Right lung (tissue), 5 donors: ENCODE results near the gene LAPTM5. TPM values are rescaled to one million over a fixed set of nuclear protein-coding genes. Genes with fewer than 3 reads are reported as not detected.
"Not testable (repeated sequence)": the region's sequence is repeated elsewhere in the genome, so short reads cannot be mapped to it uniquely, and the experiment has no call there.

Experiments
- DNase-seq, 2 donors: peaks; one replicate each; pipeline ENCODE4 v3.0.0-alpha.2; 2013
- polyA plus RNA-seq, 5 donors: library from polyadenylated mRNA; unstranded; fragments of 120-200 nt; gene quantifications; one replicate each; pipeline versions ENCODE4 v1.2.1 to v1.2.3, GENCODE V29; 2013; ENCODE audit warnings: inconsistent platforms in 1 of 5, low replicate concordance in 1 of 5; ENCODE audit not compliant: insufficient read length in 5 of 5, insufficient read depth in 1 of 5

Gene LAPTM5
- polyA plus RNA-seq, 5 donors = 24.7 to 29.7 (median 25.4) TPM

DNA sequence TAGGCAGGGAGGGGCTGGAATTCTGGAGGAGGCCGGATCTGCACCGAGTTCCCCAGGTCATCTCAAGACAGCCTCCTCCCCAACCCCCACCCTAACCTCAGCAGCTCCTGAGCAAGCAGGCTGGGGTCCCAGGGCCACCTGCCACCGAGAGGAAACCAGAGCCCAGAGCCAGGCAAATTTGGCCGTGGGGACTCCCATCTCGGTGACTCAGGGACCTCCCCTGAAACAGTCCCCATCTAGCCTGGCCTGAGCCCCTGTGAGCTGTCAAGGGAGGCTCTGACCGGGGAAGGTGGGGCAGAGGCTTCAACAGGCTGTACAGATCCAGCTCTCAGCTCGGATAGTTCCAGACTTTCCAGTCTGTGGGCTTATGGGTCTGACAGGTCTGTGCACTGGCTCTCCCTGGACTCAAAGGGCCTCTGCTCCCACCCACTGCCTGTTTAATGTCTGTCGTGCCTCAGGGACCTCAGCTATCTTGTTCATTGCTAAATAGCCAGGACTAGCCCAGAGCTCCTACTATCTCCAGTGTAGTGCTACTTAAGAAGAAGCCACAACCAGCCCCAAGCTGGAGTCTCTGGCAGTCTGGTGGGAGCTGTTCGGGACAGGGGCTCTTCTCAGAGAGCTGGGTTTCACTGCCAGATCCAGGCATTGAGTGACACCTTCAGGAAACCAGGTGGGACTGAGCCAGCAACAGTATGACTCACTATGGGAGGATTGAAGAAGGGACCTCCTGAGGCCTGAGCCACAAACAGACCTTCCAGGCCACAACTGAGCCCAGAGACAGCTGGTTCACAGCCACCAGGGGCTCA, 59.8 kb downstream of the LAPTM5 start:
- DNase-seq = no peak

DNA sequence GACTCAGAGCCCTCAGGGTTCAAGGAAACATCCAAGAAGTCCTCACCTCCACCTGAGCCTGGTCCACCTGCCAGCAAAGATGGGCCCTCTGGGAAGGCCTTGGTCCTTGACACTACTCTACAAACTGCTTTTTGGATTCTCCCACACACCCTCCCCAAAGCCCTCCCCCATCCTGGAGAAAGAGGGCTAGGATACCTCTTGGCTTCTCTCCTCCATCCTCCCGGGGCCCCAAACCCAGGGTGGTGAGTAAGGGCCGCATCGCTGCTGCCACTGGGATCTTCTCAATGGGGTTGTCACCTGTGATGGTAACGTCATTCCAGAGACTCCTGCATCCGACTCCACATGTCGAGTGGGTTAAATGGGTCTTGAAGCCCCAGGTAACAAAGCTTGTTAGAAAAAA, 60.7 kb downstream of the LAPTM5 start:
- DNase-seq = no peak

DNA sequence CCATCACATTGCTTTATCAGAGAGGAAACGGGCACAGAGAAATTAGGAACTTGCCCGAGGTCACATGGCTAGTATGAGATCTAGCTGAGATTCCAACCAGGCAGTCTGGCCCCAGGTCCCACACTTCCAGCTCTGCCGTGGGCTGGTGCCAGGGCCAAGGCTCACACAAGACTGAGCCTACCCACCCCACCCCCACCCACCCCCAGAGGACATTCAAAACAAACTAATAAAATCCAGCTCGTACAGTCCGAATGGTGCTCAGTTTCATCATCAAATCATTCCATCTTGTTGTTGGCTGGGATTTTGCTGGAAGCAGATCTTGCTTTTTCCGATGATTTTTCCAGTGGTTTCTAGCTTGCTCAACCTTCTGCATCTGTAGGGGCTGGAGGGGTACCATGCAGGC, 62.1 kb downstream of the LAPTM5 start:
- DNase-seq = peak; percentile 56 to 65

DNA sequence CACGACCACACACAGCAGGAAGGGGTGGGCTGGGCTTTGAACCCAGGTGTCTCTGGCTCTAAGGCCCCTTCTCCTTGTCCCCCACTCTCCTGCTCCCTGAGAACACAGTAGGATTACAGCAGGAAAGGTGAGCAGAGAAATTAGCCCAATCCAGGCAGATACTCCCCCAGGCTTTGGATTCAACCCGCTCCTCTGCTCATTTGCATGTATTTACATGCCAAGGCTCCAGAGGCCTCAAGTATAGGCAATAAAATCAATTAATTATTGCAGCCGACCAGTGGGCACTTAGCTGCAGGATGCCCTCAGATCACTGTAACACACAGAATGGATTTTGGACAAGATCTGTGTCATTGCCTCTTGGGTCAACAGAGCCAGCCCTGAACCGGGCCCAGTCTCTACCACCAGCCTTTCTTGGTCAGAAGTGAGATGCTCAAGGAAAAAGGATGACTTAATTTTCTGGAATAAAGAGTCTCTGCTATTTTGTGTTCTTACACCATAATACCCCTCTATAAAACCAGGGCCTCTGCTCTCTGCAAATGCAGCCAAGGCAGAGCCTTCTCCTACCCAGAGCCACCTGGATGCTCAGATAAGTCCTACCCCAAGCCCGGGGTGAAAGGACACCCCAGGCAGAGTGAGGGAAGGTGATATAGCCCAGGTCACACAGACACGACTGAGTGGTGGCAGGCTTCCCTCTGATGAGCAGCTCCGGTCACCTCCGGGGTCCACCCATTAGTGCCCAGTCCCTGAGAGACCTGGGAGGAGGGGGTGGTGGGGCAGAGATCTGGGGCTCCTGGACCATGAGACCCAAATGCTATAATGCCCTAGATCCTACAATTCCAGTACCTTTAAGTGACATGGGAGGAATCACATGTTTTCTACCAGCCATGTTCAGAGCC, 63.0 kb downstream of the LAPTM5 start:
- no peak for DNase-seq

DNA sequence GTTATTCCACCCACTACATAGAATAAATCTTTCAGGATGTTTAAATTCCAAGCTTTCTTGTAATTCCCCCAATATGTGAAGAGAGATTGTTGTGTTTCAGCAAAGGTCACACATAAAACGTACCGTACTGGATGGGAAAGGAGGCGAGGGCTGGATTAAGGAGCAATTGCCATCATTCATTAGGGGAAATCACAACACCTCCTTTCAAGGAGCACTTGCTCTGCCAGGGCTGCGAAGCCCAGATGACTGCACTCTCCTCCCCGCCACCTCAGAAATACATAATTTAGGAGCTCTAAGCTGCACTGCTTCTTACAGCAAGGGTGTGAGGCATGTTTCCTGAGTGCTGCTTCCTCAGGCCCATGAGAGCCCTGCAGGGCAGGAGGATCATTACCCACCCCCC, 63.8 kb downstream of the LAPTM5 start:
- no peak for DNase-seq

DNA sequence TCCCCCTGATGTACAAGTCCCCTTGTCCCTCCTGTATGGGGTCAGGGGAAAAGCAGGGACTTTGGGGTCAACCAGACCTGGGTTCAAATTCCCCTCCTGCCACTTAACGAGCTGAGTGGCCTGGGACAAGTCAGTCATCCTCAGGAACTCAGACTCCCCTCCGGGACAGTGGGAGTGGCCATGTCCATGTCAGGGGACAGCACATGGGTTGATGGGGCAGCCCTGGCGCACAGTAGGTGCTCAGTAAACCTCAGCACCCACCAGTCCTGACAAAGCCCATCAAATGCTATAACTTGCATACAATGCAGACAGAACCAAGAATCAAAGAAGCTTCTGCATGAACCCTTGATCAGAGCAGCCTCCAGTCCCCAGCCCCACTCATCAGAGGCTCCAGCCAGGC, 64.2 kb downstream of the LAPTM5 start:
- DNase-seq = no peak

DNA sequence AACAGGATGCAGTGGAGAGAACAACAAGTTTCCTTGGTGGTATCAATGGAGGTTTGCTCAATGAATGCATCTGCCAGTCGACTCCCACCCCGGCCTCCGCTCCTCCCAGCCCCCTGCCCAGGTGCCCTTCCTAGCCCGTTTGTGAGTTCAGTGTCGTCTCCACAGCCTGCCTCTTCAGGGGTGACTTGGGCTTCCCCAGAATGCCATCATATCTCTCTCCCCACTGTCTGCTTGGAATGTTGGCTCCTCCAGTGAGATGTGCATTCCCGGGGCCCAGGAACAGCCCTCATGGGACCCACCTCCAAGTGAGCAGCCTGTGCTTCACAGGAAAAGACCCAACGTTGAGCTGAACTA, 64.6 kb downstream of the LAPTM5 start:
- no peak for DNase-seq

DNA sequence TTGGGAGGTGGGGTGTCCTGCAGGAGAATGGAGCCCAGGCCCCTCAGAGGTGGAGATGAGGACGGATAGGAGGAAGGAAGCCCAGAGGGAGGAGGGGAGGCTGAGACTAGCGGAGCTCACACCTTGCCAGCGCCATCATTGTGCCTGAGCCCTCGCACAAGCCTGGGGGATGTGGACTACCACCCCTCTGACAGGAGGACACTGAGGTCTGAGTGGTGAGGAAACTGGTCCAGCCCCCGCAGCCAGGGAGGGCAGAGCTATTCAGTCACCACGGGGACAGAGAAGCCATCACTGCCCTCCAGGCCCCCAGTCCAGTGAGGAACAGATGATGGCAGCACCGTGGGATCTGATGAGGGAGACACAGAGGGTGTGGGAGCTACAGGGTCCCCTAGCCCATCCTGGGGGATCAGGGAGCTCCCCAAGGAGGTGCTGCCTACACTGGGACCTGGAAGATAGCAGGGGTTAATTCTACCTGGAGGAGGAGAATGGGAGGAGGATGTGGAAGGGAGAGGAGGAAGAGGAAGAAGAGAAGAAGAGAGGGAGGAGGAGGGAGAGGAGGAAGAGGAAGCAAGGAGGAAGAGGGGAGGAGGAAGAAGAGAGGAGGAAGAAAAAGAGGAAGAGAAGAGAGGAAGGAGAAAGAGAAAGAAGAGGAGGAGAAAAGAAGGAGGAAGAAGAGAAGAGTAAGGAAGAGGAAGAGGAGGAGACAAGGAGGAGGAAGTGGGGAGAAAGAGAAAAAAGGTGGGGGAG, 65.2 kb downstream of the LAPTM5 start:
- no peak for DNase-seq

DNA sequence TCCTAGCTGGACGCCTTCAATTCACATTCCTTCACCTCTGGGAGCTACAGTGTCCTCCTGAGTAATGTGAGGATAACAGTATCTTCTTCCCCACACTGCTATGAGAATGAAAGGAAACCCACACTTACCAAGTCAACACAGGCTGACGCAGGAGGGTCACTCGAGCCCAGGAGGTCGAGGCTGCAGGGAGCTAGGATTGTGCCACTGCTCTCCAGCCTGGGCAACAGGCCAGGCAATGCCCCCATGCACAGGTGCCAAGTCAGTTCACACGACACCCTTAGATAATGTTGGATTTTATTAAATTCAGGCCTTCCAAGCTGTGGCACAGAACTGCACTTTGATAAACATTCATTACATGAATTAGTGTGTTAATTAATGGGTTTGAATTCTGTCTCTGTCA, 66.1 kb downstream of the LAPTM5 start:
- DNase-seq = no peak

DNA sequence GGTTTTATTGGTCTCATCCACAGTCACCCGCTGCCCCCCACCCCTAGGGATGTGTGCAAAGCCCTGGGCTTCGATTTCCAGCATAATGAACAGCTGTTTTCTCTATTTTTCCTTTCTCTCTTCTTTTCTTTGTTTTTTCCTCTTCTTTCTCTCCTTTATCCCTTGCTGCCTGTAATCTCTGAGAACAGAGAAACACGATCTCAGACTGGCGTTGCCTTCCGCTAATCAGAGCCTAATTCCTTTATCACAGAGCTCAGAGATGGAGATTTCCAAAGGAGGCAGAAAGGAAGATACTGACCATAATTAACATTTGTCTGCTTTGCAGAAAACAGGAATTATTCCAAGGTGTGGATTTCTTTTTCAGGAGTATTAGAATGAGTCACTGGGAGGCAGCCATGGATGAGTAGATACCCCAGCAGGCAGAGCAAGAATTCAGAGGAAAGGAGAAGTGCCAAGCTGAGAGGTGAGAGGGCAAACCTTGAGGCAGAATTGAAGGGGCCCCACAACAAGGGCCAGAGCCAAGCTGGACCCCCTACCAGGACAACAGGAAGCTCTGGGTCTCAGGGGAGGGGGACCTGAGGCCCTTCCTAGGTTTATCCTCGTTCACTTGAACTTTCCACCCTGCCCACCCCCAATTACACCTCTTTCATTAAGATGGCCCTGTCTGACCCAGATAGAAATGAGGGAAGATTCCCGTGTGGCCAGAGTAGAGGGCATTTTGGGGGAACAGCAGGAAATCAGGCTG, 67.5 kb downstream of the LAPTM5 start:
- no peak for DNase-seq

DNA sequence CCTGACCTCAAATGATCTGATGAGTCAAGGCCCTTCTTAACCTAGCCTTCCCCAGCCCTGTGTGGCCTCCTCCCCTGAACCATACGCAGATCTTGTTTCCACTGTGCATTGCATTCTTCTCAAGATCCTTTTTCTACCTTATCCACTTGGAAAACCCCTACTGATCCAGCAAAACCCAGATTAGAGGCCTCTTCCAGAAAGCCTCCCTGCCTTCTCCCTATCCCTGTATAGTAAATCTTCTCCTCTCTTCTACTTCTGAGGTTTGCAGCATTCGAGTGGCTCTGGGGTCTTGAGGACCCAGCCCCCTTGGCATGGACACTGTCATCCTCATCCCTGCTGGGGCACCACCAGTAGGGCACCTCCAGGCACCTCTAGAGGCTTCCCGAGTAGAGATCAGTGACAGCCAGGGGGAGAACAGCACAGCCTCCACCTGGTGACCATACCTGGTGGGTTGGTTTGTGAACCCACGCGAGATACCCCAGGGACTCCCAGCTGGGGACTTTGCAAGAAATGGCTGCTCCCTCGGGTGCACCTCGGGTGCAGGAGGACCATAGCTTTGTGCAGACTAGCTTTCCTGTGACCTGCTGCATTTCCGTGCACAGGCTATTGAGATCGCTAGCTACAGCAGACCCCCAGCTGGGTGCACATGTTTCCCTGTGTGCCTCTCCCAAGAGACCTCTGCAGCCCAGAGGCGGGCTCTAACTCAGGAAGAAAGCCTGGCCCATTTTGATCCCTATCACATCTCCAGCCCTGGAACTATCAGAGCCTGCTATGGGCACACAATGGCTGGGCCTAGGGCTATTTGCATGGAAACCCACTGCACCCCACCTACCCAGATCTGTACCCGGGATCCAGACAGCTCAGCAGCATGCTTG, 68.4 kb downstream of the LAPTM5 start:
- DNase-seq = no peak

DNA sequence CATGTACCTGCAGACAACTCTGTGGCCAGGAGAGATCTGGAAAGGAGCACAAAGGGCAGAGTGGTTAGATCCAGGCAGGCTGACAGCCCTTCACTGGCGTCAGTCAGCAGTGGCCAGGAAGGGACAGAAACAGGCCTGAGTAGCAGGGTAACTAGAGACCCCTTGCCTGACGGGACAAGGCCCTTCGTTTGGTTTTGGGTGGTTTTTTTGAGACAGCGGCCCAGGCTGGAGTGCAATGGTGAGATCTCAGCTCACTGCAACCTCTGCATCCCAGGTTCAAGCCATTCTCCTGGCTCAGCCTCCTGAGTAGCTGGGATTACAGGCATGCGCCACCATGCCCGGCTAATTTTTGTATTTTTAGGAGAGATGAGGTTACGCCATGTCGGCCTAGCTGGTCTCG, 69.1 kb downstream of the LAPTM5 start:
- DNase-seq = not testable (repeated sequence)

DNA sequence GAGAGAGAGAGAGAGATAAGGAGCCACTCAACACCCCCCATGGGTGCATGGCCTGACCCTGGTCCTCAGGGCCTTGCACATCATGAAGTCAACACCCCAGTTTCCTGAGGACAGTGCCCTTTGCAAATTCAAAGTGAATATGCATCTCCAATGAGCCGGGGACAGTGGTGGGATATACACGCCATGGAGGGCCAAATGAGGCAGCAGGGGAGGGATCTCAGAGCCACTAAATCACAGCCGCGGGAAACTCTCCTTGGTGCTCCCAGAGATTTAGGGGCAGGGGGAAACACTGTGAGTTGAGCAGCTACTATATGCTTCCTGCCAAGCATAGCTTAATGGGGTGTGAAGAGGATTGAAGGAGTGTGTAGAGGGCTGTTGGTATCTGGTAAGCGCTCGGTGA, 69.7 kb downstream of the LAPTM5 start:
- DNase-seq = no peak

DNA sequence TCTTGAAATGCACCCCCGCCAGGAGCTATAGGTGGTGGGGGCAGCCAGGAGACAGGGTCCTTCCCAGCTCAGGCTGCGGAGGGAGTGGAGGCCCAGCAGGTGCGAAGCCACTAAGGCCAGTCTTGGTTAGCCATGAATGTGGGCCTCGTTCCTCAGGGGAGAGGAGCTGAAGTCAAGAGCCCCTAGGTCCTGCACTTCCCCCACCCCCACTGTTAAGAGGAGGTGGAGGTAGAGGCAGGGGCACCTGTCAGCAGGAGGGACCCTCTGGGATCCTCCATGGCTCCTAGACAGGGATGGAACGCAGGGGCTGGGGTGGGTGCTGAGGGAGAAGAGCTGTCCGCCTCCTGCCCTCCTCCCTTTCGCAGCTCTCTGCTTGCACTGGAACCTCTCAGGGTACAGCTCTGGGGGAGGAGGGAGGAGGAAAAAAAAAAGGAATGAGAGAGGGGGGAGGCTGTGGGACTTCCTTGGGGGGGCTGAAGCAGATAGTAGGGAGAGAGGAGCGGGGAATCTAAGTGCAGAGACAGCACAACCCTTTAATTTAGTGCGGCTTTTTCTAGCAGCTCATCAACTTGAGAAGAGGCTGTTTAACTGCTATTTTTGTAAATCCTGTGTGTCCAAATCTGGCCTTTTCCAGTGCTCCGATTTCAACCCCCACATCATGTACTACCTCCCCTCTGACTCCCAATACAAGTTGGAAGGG, 71.2 kb downstream of the LAPTM5 start:
- DNase-seq = peak; percentile 49 to 52

DNA sequence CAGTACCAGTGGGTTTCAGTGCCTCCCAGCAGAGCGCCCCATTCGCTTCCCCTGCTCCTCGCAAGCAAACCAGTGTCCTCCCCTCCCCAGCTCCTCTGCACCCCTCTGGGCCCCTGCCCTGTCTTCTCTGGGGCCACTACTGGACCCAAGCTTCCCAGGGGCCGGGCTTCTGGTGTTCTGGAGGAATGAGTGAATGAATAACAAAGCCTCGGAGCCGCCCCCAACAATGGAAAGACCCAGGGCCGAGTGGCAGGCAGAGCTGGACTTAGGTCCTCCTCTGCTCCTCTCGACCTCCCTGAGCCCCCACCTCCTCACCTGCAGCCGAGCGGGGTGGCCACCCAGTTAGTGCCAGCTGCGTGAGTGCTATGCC, 71.8 kb downstream of the LAPTM5 start:
- no peak for DNase-seq

DNA sequence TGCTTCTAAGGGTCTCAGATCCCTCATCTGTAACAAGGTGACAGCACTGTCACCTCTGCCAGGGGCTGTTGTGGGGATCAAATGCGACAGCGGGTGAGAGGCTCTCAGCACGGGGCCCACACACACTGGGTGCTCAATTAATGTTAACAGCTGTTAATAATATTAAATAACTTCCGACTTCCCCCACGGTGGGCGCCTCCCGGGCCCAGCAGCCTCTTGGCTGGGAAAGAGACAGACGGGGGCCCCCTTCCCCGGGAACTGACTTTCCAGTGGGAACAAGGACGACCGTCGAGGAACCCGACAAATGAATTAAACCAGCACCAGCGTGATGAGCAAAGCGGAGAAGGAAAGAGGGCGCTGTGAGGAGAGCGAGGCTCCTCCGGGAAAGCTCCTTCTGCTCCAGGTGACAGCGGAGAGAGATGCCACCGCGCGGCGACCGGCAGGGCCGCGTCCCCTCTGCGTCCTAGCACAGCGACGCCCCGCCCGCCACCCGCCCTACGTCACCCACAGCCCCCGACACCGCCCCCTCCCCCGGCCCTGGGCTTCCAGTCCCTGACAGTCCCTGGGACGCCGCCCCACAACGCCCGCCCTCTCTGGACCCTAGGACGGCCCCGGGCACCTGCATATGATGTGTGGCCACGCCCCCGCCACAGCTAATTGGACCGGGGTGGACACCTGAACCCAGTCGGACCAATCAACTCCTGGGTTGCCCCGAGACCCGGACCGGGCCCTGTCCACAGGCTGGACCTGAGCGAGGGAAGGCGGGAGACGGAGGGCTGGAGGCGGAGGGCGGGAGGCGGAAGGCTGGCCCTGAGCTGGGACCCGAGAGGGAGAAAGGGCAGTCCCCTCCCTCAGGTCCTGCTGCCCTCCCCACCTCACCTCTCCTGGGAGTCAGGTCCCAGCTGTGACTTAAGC, 72.4 kb downstream of the LAPTM5 start:
- DNase-seq = peak in 1 of 2 donors; percentile 42

DNA sequence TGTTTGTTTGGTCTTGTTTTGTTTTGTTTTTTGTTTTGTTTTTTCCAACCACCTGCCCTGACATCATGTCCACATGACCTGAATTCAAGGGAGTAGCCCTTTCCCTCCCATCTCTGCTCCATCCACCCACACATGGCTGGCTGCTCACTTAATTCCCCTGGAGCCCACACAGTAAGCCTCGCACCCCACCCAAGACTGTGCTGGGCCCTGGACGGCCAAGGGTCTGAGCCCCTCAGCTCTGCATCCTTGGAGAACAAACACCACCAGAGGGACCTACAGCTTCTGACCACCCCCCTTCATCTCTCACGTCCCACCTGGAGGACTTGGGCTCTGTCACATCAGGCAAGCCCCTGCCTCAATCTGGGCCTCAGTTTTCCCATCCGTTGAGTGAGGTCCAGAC, 73.3 kb downstream of the LAPTM5 start:
- no peak for DNase-seq

DNA sequence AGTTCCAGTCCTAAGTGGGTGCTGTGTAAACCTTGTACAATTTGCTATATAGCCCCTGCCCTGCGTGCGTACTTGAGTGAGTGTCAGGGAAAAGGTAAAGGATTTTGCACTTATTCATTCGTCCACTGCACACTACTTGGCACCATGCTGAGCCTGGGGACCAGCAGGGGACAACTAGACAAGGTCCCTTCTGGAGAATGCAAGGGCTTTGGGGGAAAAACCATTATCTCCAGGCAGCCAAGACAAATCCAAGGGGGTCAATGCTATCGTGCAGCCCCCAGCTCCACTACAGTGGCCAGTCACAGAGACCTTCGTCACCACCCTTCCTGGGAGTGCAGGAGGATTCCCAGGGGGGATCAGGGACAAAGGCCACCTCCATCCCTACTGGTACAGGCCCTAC, 73.9 kb downstream of the LAPTM5 start:
- no peak for DNase-seq
